Transverse colon (tissue), 4 donors: Measurements from ENCODE around the gene FARSB. TPM values are rescaled to one million over a fixed set of nuclear protein-coding genes. Genes with fewer than 3 reads are reported as not detected.

Source experiments
- DNase-seq: peaks from one replicate; pipeline ENCODE4 v3.0.0-alpha.2; 2019
- H3K27ac ChIP-seq, 4 donors: fragments of 200-600 bp; sonication (generic); 2 replicates each; pipeline ENCODE4 v1.5.1; 2016 to 2018; ENCODE audit warnings: inconsistent platforms in 4 of 4
- H3K27me3 ChIP-seq: fragments of 200-600 bp; sonication (generic); 2 replicates; pipeline ENCODE4 v1.5.1; 2017; ENCODE audit warnings: inconsistent platforms
- H3K36me3 ChIP-seq, 4 donors: fragments of 200-600 bp; sonication (generic); 2 replicates each; pipeline ENCODE4 v1.5.1; 2017 to 2019; ENCODE audit warnings: inconsistent platforms in 4 of 4
- H3K4me1 ChIP-seq, 4 donors: fragments of 200-600 bp; sonication (generic); 2 replicates each; pipeline ENCODE4 v1.5.1; 2017 to 2020; ENCODE audit warnings: inconsistent platforms in 4 of 4
- H3K4me3 ChIP-seq, 4 donors: fragments of 200-600 bp; sonication (generic); 1 replicate in 1 of 4; 2 replicates in 3 of 4; pipeline versions ENCODE4 v1.5.1 to v1.6.1; 2017 to 2019; ENCODE audit warnings: inconsistent platforms in 4 of 4
- H3K9me3 ChIP-seq, 2 donors: fragments of 200-600 bp; sonication (generic); 2 replicates each; pipeline ENCODE4 v1.5.1; 2017 to 2019; ENCODE audit warnings: inconsistent platforms in 2 of 2
- CTCF ChIP-seq, 5 experiments: fragments of 200-600 bp in 3 of 5; fragments of 450-650 bp in 2 of 5; sonication (generic) in 3 of 5; IDR thresholded peaks; 1 replicate in 2 of 5; 2 replicates in 3 of 5; pipeline ENCODE4 v1.5.1; 2016 to 2017; ENCODE audit warnings: antibody characterized with exemption in 5 of 5, inconsistent platforms in 3 of 5, mild to moderate bottlenecking in 2 of 5, moderate library complexity in 1 of 5
- EP300 ChIP-seq: sonication (generic); formaldehyde crosslinking; IDR thresholded peaks from one replicate; pipeline ENCODE4 v1.6.1; 2017; ENCODE audit warnings: antibody characterized with exemption, low read depth
- POLR2A ChIP-seq: fragments of 450-650 bp; IDR thresholded peaks from one replicate; pipeline ENCODE4 v1.6.1; 2016; ENCODE audit warnings: antibody characterized with exemption, mild to moderate bottlenecking, moderate library complexity
- POLR2AphosphoS5 ChIP-seq, 3 donors: sonication (generic); formaldehyde crosslinking; IDR thresholded peaks; one replicate each; pipeline ENCODE4 v1.6.1; 2016; ENCODE audit warnings: antibody characterized with exemption in 3 of 3
- WGBS, 2 donors: methylation state at CpG; one replicate each; pipeline ENCODE4 v1.1.5; 2018; ENCODE audit warnings: low coverage in 1 of 2; 5-methylcytosine and 5-hydroxymethylcytosine counted together
- in situ Hi-C, 4 donors: fragments of 200-750 bp; cut with MboI; loops; one replicate each; pipeline versions ENCODE4 v1.15.0 to v1.15.1; 2017; ENCODE audit warnings: low sequenced_read_pairs in 3 of 4, low pct_ligation_motif_present in 1 of 4, low pct_unique_long_range_greater_than_20kb in 1 of 4
- intact Hi-C: fragments of 100-400 bp; cut with DNase I; formaldehyde crosslinking; loops from one replicate; pipeline ENCODE4 v1.15.1; 2023; ENCODE audit warnings: low total_unique reads
- total RNA-seq, 4 donors: library from RNA; depleted of rRNA; stranded (reverse); fragments of >200 nt; gene quantifications; one replicate each; pipeline ENCODE4 v1.1.0, GENCODE V29; 2016

FARSB gene
- 10 to 100 TPM in 2 of 4 donors, 1 to 10 TPM in 2; 7.2 to 18.6 (median 9.5) TPM for total RNA-seq

GRCh38 chr2:222655787-222656525, at the start of gene FARSB:
Gene FARSB, minus strand, starts transcription at chr2:222656092. Its CDS starts 19 bp downstream, at chr2:222656073.
- Histone ChIP-seq H3K27ac (peak within 1 kb of the TSS; percentile 84 to 92 (median 87)), H3K27me3 (no peaks in the 10 kb centered on the region), H3K4me1 (peaks cover 14 to 45% (median 36%) of the 10 kb centered on the region in 4 donors), H3K36me3 (no peaks in the 10 kb centered on the region), H3K4me3 (peak within 1 kb of the TSS; percentile 51 to 87 (median 76)), H3K9me3 (no peaks in the 10 kb centered on the region)
- intact Hi-C loops = no loop called here
- no peak for TF ChIP-seq CTCF (IDR thresholded peaks at IDR 0.05)
- peak; percentile 80 to 94 (median 85) for TF ChIP-seq POLR2AphosphoS5 (IDR thresholded peaks at IDR 0.05)
- no peak for TF ChIP-seq EP300
- peak; percentile 76 for TF ChIP-seq POLR2A
- in situ Hi-C loops = no loop called here
- DNase-seq = peak; percentile 95
- WGBS, 2 donors = 0% methylated on average over 1 to 27 of the region's 45 CpGs

DNA sequence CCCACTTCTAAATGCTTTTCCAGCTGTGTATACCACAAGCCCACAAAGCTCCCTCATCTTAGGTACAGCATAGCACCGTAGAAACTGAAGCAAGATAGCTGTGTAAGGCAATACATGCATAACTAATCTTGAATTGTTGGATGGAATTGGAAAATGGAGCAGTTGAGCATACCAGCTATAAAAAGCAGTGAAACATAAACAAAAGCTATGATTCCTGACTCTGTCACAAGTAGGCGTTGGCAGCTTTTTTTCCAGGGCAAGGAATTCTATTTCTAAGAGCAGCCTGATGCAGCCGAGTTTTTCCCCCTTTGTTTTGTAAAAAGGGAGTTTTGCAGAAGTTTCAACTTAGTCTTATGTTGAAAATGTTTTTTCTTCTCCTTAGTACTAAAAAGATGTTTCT, 48.0 kb upstream of the FARSB start:
- TF ChIP-seq POLR2A = no peak
- TF ChIP-seq POLR2AphosphoS5 (IDR thresholded peaks at IDR 0.05) = no peak
- TF ChIP-seq CTCF (IDR thresholded peaks at IDR 0.05) = no peak
- TF ChIP-seq EP300 = no peak
- Histone ChIP-seq H3K9me3 (no peaks in the 10 kb centered on the region), H3K27ac (no peak overlapping the region), H3K4me1 (peaks cover 0 to 11% (median 8%) of the 10 kb centered on the region in 4 donors), H3K27me3 (no peaks in the 10 kb centered on the region), H3K4me3 (no peak overlapping the region), H3K36me3 (no peaks in the 10 kb centered on the region)
- WGBS, 2 donors = 31 to 42% methylated on average over 2 to 3 of the region's 3 CpGs
- no peak for DNase-seq
- in situ Hi-C loops (loop anchor here in 2 of 4 donors (10.0 to 25.0 kb wide), 2 partner anchors 201 to 208 kb away; no protein-coding TSS in a partner anchor), intact Hi-C loops (loop anchor here (10.0 kb wide), 1 partner anchor 201 kb away; no protein-coding TSS in a partner anchor)

DNA sequence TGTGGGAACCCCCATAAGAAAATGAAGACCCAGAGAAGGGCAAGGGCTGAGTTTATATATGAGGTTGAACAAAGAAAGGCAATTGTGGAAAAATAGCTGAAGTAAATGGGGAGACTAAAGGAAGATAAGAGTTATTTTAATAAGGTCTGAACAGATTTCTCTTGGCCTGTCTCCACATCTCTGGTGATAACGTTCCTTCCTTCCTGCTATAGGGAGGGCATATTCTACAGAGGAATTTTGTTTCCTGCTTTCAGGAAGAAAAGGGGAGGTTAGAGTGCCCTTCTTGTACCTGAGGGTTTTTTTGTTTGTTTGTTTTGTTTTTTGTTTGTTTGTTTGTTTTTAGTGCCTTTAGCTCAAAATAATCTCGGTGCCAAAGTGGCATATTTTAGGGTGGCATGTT, 47.2 kb upstream of the FARSB start:
- H3K4me3 ChIP-seq = no peak overlapping the region
- no peak overlapping the region for H3K27ac ChIP-seq
- no peak for DNase-seq
- H3K27me3 ChIP-seq = no peaks in the 10 kb centered on the region
- H3K4me1 ChIP-seq = peaks cover 0 to 11% (median 8%) of the 10 kb centered on the region in 4 donors
- no peak for TF ChIP-seq POLR2AphosphoS5 (IDR thresholded peaks at IDR 0.05)
- no peak for TF ChIP-seq POLR2A
- TF ChIP-seq EP300 = no peak
- H3K36me3 ChIP-seq = no peaks in the 10 kb centered on the region
- H3K9me3 ChIP-seq = no peaks in the 10 kb centered on the region
- WGBS, 2 donors = 41 to 51% methylated on average over 2 of the region's 2 CpGs
- intact Hi-C loops = loop anchor here (10.0 kb wide), 1 partner anchor 202 kb away; no protein-coding TSS in a partner anchor
- in situ Hi-C loops = loop anchor here in 2 of 4 donors (10.0 to 25.0 kb wide), 2 partner anchors 202 to 209 kb away; no protein-coding TSS in a partner anchor

DNA sequence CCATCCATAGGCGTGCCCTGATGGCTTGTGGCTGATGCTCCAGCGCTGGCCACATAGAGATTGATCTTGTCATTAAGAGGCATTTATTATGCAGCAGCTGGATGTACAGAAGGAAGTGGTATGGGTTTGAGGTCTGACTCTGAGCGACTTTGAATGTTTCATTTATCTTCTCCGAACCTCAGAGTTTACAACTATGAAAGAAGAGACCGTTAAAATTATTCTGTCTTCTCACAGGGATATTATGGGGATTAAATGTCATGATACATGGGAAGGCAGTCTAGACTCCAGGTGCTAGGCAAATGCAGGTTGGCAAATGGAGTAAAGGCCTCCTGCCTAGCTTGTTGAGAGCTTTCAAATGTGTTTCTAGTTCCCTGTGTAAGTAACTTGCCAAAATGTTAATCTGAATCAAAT, 45.8 kb upstream of the FARSB start:
- Histone ChIP-seq H3K27me3 (no peaks in the 10 kb centered on the region), H3K27ac (no peak overlapping the region), H3K4me1 (peaks cover 0 to 7% (median 6%) of the 10 kb centered on the region in 4 donors), H3K36me3 (no peaks in the 10 kb centered on the region), H3K9me3 (no peaks in the 10 kb centered on the region), H3K4me3 (no peak overlapping the region)
- WGBS, 2 donors = 56 to 73% methylated on average over 4 to 5 of the region's 5 CpGs
- DNase-seq = no peak
- TF ChIP-seq EP300 (no peak), CTCF (IDR thresholded peaks at IDR 0.05) (no peak), POLR2A (no peak), POLR2AphosphoS5 (IDR thresholded peaks at IDR 0.05) (no peak)
- intact Hi-C loops = loop anchor here (10.0 kb wide), 1 partner anchor 203 kb away; no protein-coding TSS in a partner anchor
- in situ Hi-C loops = loop anchor here in 2 of 4 donors (10.0 to 25.0 kb wide), 2 partner anchors 203 to 211 kb away; no protein-coding TSS in a partner anchor
